H9 (cell line): ENCODE results near the gene IQCB1. TPM values are rescaled to one million over a fixed set of nuclear protein-coding genes. Genes with fewer than 3 reads are reported as not detected.

Source experiments
- DNase-seq: peaks from one replicate; pipeline ENCODE4 v3.0.0-alpha.2; 2017
- H2AFZ ChIP-seq: one replicate; pipeline ENCODE4 v1.6.1; 2013; ENCODE audit warnings: mild to moderate bottlenecking, low read length, control low read depth, moderate library complexity
- H2AK5ac ChIP-seq: 2 replicates; pipeline ENCODE4 v1.6.1; 2013; ENCODE audit warnings: low read length, control low read depth, mixed read lengths; ENCODE audit not compliant: insufficient read length
- H2BK120ac ChIP-seq: one replicate; pipeline ENCODE4 v1.6.1; 2013; ENCODE audit warnings: low read depth, mild to moderate bottlenecking, low read length, control low read depth, inconsistent platforms; ENCODE audit not compliant: poor library complexity, severe bottlenecking
- H2BK12ac ChIP-seq: 2 replicates; pipeline ENCODE4 v1.6.1; 2013; ENCODE audit warnings: low read length, control low read depth, mixed read lengths, low read depth; ENCODE audit not compliant: insufficient read length
- H2BK15ac ChIP-seq: 2 replicates; pipeline ENCODE4 v1.6.1; 2013; ENCODE audit warnings: low read depth, low read length, control low read depth
- H2BK20ac ChIP-seq: one replicate; pipeline ENCODE4 v1.6.1; 2013; ENCODE audit warnings: low read depth, mild to moderate bottlenecking, low read length, control low read depth, inconsistent platforms; ENCODE audit not compliant: poor library complexity, severe bottlenecking
- H2BK5ac ChIP-seq: 2 replicates; pipeline ENCODE4 v1.6.1; 2013; ENCODE audit warnings: low read length, control low read depth, mixed read lengths; ENCODE audit not compliant: insufficient read length
- H3K14ac ChIP-seq: 2 replicates; pipeline ENCODE4 v1.6.1; 2013; ENCODE audit warnings: low read length, control low read depth; ENCODE audit not compliant: insufficient read depth
- H3K18ac ChIP-seq: 2 replicates; pipeline ENCODE4 v1.6.1; 2013; ENCODE audit warnings: low read depth, mild to moderate bottlenecking, mixed read lengths, low read length, control low read depth; ENCODE audit not compliant: insufficient read length
- H3K23ac ChIP-seq: 2 replicates; pipeline ENCODE4 v1.6.1; 2013; ENCODE audit warnings: low read length, control low read depth, mixed read lengths, low read depth; ENCODE audit not compliant: insufficient read length
- H3K23me2 ChIP-seq: 2 replicates; pipeline ENCODE4 v1.6.1; 2013; ENCODE audit warnings: low read depth, mild to moderate bottlenecking, mixed read lengths, low read length, control low read depth; ENCODE audit not compliant: insufficient read length, poor library complexity, severe bottlenecking
- H3K27ac ChIP-seq: 2 replicates; pipeline ENCODE4 v1.5.1; 2013; ENCODE audit warnings: low read length, control low read depth, mixed read lengths, low read depth; ENCODE audit not compliant: insufficient read length
- H3K27me3 ChIP-seq: 2 replicates; pipeline ENCODE4 v1.6.1; 2013; ENCODE audit warnings: low read length, control low read depth, inconsistent platforms; ENCODE audit not compliant: insufficient read depth
- H3K4ac ChIP-seq: 2 replicates; pipeline ENCODE4 v1.6.1; 2013; ENCODE audit warnings: low read depth, mild to moderate bottlenecking, control low read depth, inconsistent platforms, low read length, moderate library complexity
- H3K4me1 ChIP-seq: 2 replicates; pipeline ENCODE4 v1.6.1; 2013; ENCODE audit warnings: low read length, control low read depth, inconsistent platforms; ENCODE audit not compliant: insufficient read depth
- H3K4me2 ChIP-seq: 2 replicates; pipeline ENCODE4 v1.6.1; 2013; ENCODE audit warnings: low read length, control low read depth, mixed read lengths; ENCODE audit not compliant: insufficient read length, insufficient read depth
- H3K56ac ChIP-seq: 2 replicates; pipeline ENCODE4 v1.6.1; 2013; ENCODE audit warnings: low read depth, mild to moderate bottlenecking, mixed read lengths, low read length, control low read depth; ENCODE audit not compliant: insufficient read length
- H3K79me1 ChIP-seq: 2 replicates; pipeline ENCODE4 v1.6.1; 2013; ENCODE audit warnings: low read depth, mild to moderate bottlenecking, moderate library complexity, low read length, control low read depth, inconsistent platforms; ENCODE audit not compliant: insufficient read depth, poor library complexity, severe bottlenecking
- H3K79me2 ChIP-seq: 2 replicates; pipeline ENCODE4 v1.6.1; 2013; ENCODE audit warnings: low read length, control low read depth, inconsistent platforms; ENCODE audit not compliant: insufficient read depth
- H3K9ac ChIP-seq: 2 replicates; pipeline ENCODE4 v1.6.1; 2013; ENCODE audit warnings: low read length, control low read depth, mixed read lengths; ENCODE audit not compliant: insufficient read length; ENCODE audit errors: extremely low read depth
- H3K9me3 ChIP-seq: one replicate; pipeline ENCODE4 v1.6.1; 2013; ENCODE audit warnings: low read depth, low read length, inconsistent platforms; ENCODE audit not compliant: control insufficient read depth
- H3T11ph ChIP-seq: one replicate; pipeline ENCODE4 v1.6.1; 2013; ENCODE audit warnings: mild to moderate bottlenecking, low read length, control low read depth, inconsistent platforms
- H4K20me1 ChIP-seq: one replicate; pipeline ENCODE4 v1.6.1; 2013; ENCODE audit not compliant: control insufficient read depth, insufficient read length, insufficient read depth
- H4K5ac ChIP-seq: 2 replicates; pipeline ENCODE4 v1.6.1; 2013; ENCODE audit warnings: low read depth, mild to moderate bottlenecking, mixed read lengths, low read length, control low read depth; ENCODE audit not compliant: insufficient read length
- H4K8ac ChIP-seq: replicated peaks from 2 replicates; pipeline ENCODE4 v1.6.1; 2013; ENCODE audit warnings: low read length, control low read depth, mixed read lengths, low read depth; ENCODE audit not compliant: insufficient read length
- H4K91ac ChIP-seq: 2 replicates; pipeline ENCODE4 v1.6.1; 2013; ENCODE audit warnings: low read depth, mild to moderate bottlenecking, moderate library complexity, mixed read lengths, low read length, control low read depth; ENCODE audit not compliant: insufficient read length
- H3K27ac Mint-ChIP-seq, 3 experiments: 2 replicates in 2 of 3; 3 replicates in 1 of 3; pipeline ENCODE4 v1.8.0; 2020 to 2021; ENCODE audit warnings: mixed read lengths in 3 of 3, mild to moderate bottlenecking in 1 of 3, moderate library complexity in 1 of 3
- H3K27me3 Mint-ChIP-seq: 2 replicates; pipeline ENCODE4 v1.8.0; 2021; ENCODE audit warnings: low read depth, mild to moderate bottlenecking, moderate library complexity, mixed read lengths
- H3K36me3 Mint-ChIP-seq, 3 experiments: 2 replicates in 2 of 3; 3 replicates in 1 of 3; pipeline ENCODE4 v1.8.0; 2020 to 2021; ENCODE audit warnings: low read depth in 3 of 3, mixed read lengths in 3 of 3; ENCODE audit not compliant: insufficient read depth in 1 of 3
- H3K4me1 Mint-ChIP-seq, 2 experiments: 2 replicates each; pipeline ENCODE4 v1.8.0; 2020; ENCODE audit warnings: mixed read lengths in 2 of 2
- H3K4me3 Mint-ChIP-seq, 2 experiments: 2 replicates in 1 of 2; 3 replicates in 1 of 2; pipeline ENCODE4 v1.8.0; 2020 to 2021; ENCODE audit warnings: mild to moderate bottlenecking in 2 of 2, mixed read lengths in 2 of 2, moderate library complexity in 1 of 2
- H3K9me3 Mint-ChIP-seq, 2 experiments: 2 replicates in 1 of 2; 3 replicates in 1 of 2; pipeline ENCODE4 v1.8.0; 2020; ENCODE audit warnings: mild to moderate bottlenecking in 2 of 2, mixed read lengths in 2 of 2, moderate library complexity in 1 of 2
- CTCF ChIP-seq: fragments of 200-600 bp; sonication (generic); conservative IDR thresholded peaks from 3 replicates; pipeline ENCODE4 v1.8.0; 2021; ENCODE audit warnings: antibody characterized with exemption, mild to moderate bottlenecking
- WGBS: extraction: QIAGEN DNeasy Blood & Tissue Kit; methylation state at CpG from one replicate; pipeline ENCODE4 v1.1.7; 2013; ENCODE audit warnings: missing lambda C conversion rate, low lambda C conversion rate, mixed read lengths; ENCODE audit not compliant: insufficient read length; ENCODE audit errors: extremely low coverage; 5-methylcytosine and 5-hydroxymethylcytosine counted together
- total RNA-seq: library from RNA; stranded (reverse); gene quantifications from 2 replicates; pipeline ENCODE4 v1.2.1, GENCODE V29; 2021

IQCB1 gene
- total RNA-seq, 1 experiment from 2014 or later, result 35.8 TPM

- Histone ChIP-seq H3K79me1 (no peaks in the 10 kb centered on the region), H2BK120ac (no peak overlapping the region), H3K14ac (no peak overlapping the region), H3K9ac (no peak overlapping the region), H4K20me1 (no peaks in the 10 kb centered on the region), H4K5ac (no peak overlapping the region), H2BK5ac (no peak overlapping the region), H3K4ac (no peak overlapping the region), H3K18ac (no peak overlapping the region), H4K91ac (no peak overlapping the region), H2BK15ac (no peak overlapping the region), H2AFZ (no peak overlapping the region), H3K27me3 (no peaks in the 10 kb centered on the region), H3K56ac (no peak overlapping the region), H3K79me2 (no peaks in the 10 kb centered on the region), H3K4me2 (no peak overlapping the region), H3K27ac (no peak overlapping the region), H2BK12ac (no peak overlapping the region), H4K8ac (no peak overlapping the region), H3K4me1 (no peaks in the 10 kb centered on the region), H3K9me3 (no peaks in the 10 kb centered on the region), H2BK20ac (no peak overlapping the region), H3T11ph (no peak overlapping the region), H3K23ac (no peak overlapping the region), H2AK5ac (no peak overlapping the region), H3K23me2 (no peaks in the 10 kb centered on the region)
- WGBS, result no CpG with 5 or more reads among the region's 2 CpGs
- DNase-seq, result no peak
- no peak overlapping the region for H3K4me3 Mint-ChIP-seq
- H3K36me3 Mint-ChIP-seq, result peaks cover 0 to 4% (median 3%) of the 10 kb centered on the region in 3 experiments; a peak in 2 of 7 replicates
- peaks cover 0 to 3% of the 10 kb centered on the region in 2 experiments; a peak in 2 of 4 replicates for H3K4me1 Mint-ChIP-seq
- H3K27ac Mint-ChIP-seq, result peak overlapping the region in 1 of 3 experiments; percentile 3; a peak in 2 of 7 replicates
- H3K9me3 Mint-ChIP-seq, result 0 out of 5 replicates have a peak, but pooled peaks cover 0 to 3% of the 10 kb centered on the region in 2 experiments
- TF ChIP-seq CTCF, result no peak
- no peaks in the 10 kb centered on the region for H3K27me3 Mint-ChIP-seq
Observed at GRCh38 chr3:121852256-121852655, 17.4 kb upstream of the IQCB1 start.
